GM18909 (cell line): ENCODE results near the gene DNAI2.
"Not testable (repeated sequence)": the region's sequence is repeated elsewhere in the genome, so short reads cannot be mapped to it uniquely, and the experiment has no call there.

Experiments used
- ATAC-seq: cut with Tn5 transposase; IDR thresholded peaks from one replicate; pipeline ENCODE4 v1.9.1; 2021; ENCODE audit warnings: mild to moderate bottlenecking; ENCODE audit not compliant: unreplicated experiment, poor library complexity

DNAI2 gene

DNA sequence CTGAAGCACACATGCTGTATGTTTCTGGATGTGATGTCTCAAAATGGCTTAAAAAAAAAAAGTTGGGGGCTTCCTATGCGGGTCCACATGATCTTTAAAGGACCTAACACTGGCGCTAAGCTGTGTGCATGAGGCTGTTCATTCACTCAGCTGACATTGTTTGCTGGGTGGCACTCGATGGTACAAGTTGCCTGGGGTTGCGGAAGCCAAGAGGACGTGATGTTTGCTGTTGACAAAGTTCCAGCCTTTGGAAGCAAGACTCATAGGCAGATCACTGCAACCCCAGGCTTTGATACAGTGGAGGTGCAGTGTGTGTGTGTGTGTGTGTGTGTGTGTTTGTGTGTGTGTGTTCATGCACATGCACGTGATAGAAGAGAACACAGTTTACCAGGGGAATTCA is 29.5 kb upstream of the DNAI2 start:
- no peak for ATAC-seq

DNA sequence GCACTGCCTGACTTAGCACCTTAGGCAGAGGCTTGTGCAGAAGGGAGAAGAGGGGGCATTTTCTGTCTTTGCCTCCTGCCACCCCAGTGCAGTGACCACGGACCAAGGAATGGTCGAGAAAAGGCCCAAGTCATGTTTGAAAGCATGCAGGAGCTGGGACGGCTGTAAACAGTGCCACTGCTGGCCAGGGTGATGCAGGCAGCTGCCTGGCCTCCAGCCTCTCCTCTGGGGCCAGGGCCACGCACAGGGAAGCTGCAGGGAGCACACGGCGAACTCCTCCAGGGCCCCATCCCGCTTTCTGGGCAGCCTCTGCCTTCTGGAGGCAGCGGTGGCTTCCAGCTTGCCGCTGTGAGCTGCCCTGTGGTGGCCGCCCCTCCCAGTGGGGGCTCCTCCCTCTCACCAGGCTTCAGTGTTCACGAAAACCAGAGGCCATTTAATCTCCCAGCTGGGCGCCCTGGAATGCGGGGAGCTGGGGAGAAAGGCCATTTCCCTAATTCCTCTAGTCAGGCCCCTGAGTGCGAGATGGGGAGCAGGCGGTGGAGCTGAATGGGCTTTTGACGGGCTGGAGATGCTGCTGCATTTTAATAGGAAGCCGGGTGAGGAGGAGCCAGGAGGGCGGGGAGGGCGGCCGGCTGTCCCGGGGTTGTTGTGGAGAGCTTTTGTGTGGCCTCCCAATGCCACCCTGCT is 28.7 kb upstream of the DNAI2 start:
- no peak for ATAC-seq

DNA sequence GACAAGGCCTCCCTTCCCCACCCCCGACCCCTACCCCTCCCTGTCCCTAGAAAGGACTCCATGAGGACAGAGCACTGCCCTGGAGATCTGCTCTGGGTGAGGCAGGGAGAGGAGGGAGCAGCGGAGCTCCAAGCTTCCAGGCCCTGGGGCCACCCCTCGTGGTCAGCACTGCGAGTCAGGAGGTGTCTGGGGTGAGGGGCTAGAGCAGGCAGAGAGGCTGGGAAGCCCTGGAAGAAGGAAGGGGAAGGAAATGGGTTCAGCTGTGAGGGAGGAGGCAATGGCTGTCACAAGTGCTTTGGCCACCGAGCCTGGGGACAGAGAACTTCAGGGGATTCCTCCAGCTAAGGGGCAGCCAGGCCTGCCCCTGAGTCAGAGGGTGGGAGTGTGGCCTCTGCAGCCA is 28.2 kb upstream of the DNAI2 start:
- ATAC-seq, result no peak

DNA sequence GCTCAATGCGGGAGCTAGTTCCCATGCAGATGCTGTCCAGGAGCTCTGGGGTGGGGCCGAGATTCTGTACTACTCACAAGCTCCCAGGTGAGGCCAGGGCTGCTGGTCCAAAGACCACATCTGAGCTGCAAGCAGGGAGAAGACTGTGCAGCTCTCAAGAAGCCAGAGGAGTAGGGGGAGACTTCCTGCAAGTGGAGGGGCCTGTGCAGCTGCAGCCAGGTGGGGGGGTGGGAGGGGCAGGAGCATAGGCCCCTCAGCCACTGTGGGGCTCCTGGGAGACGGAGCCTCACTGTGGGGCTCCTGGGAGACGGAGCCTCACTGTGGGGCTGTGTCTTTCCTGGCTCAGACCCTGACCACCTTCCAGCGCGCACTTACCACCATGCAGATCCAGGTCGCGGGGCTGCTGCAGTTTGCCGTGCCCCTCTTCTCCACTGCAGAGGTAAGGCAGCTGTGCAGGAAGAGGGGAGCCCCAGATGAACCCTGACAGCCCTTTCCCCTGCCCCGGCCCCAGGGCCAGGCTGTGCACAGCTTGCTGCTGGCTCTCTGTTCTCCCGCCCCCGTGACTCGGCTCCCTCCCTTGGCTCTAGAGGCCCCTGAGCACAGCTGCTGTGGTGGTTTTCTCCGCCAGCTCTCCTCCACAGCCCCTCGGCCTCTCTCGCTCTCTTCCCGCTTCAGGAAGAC is 24.3 kb upstream of the DNAI2 start:
- ATAC-seq, result no peak

DNA sequence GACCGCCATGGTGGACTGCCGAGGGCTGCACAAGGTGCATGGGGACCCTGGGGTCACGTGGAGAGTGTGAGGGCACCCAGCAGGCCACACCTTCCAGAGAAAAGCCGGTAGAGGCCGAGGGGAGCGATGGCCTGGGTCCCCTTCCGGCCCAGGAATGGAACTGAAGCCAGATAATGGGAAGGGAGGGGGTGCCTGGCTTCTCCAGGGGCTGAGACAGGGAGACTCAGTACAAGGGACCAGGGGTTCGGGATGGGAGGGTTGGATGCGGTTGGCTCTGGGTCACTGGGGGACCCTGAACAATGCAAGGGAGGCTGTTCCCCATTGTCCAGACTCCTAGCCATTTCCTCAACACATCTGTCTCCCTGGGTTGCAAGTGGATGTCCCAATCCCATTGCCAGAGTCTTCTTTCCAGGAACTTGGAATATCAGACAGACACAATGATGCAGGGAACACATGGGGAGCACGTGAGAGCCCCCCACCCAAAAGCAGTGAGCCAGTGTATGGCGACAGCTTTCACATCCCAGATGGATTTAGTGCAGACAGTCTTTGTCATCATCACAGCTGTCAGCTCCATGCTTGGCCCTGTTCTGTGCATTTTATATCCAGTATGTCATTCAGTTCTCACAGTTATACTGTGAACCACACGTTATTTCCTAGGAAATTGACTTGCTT is 23.6 kb upstream of the DNAI2 start:
- ATAC-seq, result no peak

DNA sequence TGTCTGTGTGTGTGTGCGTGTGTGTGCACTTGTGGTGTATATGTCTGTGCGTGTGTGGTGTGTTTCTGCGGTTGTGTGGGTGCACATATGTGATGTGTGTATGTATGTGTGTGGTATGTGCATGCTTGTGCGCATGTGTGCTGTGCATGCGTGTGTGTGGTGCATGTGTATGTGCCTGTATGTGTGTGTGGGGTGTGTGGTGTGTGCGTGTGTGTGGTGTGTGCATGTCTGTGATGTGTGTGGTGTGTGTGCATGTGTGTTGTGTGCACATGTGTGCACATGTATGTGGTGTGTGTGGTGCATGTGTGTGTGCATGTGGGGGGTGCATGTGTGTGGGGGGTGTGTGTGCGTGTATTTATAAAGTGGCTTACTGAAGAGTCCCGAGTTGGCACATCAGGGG is 23.0 kb upstream of the DNAI2 start:
- ATAC-seq, result no peak

DNA sequence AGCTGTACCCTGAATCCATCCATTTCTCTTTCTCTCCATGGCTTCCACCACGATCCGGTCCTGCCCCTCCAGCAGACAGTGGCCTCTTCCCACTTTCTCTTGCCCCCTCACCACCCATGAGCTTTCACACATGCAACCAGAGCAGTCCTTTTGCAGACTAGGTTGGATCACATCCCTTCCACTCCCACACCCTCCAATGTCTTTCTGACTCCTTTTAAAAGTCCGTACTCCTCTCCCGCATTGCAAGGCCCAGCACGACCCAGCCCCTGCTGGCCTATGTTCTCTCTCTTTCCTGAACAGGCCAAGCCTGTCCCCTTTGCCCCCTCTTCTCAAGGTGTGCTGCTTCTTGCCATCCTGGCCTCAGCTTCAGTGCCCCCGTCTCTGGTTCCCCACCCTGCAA is 22.5 kb upstream of the DNAI2 start:
- ATAC-seq, result no peak

DNA sequence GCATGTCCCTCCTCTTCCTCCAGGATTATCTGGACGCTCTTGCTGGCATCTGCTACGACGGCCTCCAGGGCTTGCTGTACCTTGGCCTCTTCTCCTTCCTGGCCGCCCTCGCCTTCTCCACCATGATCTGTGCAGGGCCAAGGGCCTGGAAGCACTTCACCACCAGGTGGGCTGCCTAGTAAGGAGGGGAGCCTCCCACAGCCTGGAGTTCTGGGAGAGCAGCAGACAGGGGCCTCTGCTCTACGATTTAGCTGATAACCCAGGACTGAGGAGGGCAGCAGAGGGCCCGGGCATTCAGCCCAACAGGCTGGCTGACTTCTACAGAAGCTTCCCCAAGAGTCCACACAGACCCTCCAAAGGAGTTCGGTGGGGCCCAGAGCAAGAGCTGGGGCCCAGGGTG is 21.8 kb upstream of the DNAI2 start:
- ATAC-seq, result no peak

DNA sequence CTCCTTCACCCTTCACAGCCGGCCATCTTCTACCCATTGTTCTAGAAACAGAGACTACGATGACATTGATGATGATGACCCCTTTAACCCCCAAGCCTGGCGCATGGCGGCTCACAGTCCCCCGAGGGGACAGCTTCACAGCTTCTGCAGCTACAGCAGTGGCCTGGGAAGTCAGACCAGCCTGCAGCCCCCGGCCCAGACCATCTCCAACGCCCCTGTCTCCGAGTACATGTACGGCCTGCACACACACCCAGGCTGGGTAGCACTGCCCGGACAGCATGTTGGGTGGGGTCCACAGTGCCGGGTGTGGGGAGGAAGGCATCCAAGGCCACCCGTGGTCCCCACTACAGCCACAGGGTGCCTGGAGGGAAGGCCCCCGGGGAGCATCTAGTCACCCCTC is 21.0 kb upstream of the DNAI2 start:
- no peak for ATAC-seq

DNA sequence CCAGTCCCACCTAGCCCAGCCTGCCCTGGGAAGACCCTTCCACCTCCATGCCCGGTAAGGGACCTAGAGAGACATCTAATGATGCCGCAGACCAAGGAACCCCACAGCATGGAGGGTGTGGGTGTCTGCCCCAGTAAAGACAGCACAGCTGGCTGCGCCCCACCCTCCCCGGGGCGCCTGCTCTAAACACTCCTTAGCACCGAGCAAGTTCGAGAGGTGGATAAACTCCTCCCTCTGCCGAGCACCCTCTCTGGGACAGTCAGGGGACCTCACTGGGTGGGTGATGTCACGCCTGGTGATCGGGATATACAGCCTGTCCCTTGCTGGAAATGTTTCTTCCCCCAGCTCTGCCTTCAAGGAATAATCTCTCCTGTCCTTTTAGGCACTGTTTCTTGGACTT is 16.7 kb upstream of the DNAI2 start:
- no peak for ATAC-seq

DNA sequence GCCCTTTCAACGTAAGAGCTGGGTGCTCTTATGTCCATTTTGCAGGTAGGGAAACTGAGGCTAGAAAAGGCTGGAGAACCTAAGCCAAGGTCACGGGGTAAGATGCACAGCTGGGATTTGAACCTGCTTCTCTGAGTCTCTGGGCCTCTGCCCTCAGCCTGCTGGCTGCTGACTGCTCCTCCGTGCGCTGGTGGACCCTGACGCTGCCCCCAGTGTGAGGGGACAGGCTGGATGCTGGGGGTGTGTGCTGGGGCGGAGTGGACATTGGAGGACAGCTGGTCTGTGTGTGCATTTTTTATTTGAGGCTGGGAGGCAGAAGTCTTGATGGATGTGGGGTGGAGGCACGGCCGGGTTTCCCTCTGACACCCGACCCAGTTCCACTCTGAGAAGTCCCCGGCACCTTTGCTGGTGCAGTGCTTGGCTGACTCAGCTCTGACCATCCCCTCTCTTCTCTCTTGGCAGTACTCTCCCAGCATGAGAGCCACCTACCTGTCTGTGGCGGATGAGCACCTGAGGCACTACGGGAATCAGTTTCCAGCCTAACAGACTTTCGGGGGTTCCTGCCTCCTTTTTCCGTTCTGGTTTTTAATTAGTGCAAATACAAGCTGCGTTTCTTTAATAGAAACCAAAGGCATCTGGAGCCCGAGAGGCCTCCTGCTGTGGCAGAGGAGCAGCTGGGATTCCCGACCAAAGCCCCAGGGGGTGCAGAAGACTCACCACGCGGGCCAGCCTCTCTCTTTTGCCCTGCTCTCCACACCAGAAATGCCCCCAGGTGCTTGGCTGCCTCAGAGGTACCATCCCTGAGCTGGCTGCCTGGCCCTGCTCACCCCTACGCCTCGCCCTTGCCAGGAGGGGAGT is 14.1 kb upstream of the DNAI2 start:
- ATAC-seq, result no peak

DNA sequence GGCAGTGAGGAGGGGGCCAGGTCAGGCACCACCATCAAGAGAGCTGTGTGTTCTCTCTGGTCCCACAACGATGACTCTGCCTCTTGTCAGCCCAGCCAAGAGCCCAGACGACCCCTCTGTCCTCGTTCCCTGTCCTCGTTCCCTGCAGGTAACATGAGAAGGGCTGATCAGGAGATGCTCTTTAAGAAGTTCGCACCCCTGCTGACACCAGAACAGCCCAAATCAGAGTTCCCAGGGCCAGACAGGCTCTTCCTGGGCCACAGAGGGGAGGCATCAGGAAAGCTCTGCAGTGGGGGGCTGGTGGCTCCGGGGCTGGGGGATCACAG is 13.5 kb upstream of the DNAI2 start:
- ATAC-seq, result no peak

DNA sequence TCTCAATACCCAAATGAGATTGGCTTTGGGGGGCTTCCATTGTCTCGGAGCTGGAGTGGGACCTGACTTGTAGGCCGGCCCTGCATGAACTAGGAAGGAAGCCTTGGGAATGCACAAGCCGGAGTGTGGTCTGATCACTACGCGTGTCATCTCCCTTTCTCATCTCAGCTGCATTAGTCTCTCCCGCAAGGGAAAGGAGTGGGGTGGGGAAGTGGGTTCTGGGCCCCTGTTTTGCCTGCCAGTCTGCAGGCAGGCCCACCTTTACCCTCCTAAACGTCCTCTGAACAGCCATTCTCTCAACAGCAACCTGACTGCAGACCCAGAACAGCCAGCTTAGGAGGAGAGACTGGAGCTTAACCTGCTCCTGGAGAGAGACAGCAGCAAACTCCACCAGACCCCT is 11.4 kb upstream of the DNAI2 start:
- ATAC-seq, result no peak

DNA sequence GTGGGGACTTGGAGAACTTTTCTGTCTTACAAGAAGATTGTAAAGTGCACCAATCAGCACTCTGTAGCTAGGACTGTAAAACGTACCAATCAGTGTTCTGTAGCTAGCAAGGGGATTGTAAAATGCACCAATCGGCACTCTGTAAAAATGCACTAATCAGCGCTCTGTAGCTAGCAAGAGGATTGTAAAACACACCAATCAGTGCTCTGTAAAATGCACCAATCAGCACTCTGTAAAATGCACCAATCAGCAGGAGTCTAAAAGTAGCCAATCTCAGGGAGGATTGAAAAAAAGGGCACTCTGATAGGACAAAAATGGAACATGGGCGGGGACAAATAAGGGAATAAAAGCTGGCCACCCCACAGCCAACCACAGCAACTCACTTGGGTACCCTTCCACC is 7.0 kb upstream of the DNAI2 start:
- not testable (repeated sequence) for ATAC-seq

DNA sequence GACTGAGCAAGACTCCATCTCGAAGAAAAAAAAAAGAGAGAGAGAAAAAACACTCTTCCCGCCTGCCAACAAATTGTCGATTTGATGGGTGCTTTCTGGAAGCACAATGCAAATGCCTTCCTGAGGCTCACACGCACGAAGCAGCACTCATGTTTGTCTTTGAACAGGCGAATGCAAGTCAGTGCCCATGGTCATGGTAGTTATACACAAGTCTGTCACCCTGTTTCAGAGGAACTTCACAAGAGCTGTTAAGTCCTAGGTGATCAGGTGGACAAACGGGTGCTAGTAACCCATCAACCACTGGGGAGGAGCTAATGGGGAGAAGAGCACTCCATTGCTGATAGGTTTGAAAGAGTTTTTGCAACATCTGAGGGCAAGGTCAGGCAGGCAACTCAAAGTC is 6.5 kb upstream of the DNAI2 start:
- no peak for ATAC-seq

DNA sequence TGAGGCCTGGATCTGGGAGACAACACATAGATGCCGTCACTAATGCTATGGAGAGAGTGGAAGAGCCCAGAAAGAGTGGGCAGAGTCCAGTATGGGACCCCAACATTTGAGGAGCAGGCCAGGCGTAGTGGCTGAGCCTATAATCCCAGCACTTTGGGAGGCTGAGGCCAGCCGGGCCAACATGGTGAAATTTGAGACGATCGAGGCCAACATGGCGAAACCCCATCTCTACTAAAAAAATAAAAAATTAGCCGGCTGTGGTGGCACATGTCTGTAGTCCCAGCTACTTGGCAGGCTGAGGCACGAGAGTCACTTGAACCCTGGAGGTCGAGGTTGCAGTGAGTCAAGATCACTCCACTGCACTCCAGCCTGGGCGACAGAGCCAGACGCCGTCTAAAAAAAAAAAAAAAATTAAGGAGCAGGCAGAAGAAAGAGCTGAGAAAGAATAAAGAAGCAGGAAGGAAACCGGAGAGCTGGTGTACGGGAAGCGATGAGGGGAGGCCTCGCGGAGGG is 6.0 kb upstream of the DNAI2 start:
- ATAC-seq, result no peak

DNA sequence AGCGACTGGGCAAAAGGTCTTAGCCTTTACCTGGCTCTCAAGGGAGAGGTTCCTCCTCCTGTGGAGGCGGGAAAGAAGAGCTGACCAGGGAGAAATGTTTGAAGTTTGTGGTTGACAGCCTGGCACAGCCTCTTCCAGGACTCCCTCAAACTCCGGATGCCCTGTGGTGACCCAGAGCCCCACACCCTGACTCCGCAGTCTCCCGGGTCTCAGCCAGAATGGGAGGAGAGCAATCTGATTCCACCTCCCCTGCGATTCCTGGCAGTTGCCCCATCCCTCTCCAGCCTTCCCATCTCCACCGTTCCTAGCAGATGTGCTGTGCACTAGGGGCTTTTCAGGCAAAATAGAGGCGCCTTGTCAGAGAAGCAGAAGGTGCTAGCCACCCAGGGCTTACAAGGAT is 5.5 kb upstream of the DNAI2 start:
- ATAC-seq, result no peak

DNA sequence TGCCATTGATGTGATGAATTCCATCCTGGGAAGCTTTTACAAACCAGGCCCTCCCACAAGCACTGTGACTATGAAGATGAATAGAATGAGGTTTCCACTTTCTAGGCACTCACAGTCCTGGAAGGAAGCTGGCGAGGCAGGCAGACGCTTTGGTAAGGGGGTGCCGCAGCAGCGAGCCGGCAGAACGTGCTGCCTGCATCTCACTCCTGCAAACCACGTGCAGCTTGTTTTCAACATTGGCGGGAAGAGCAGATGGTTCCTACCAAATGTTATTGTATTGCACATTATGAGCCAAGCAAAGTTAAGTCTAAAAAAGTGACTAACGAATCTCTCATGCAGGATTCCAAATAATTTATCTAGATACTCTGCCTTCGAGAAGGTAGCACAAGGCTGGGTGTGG is 3.7 kb upstream of the DNAI2 start:
- no peak for ATAC-seq

DNA sequence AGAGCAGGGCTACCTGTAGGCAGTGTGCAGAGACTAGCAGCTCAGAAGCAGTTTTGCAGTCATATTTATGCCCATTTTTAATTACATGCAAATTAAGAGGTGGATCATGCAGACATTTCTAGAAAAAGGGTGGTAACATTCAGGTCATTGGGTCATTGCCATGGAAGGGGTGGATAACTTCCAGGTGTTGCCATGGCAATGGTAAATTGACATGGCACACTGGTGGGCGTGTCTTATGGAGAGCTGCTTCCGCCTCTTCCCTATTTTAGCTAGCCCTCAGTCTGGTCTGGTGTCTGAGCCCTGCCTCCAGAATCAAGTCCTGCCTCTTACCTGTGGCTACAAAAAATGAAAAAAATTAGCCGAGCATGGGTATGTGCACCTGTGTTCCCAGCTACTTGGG is 2.8 kb upstream of the DNAI2 start:
- ATAC-seq, result no peak

DNA sequence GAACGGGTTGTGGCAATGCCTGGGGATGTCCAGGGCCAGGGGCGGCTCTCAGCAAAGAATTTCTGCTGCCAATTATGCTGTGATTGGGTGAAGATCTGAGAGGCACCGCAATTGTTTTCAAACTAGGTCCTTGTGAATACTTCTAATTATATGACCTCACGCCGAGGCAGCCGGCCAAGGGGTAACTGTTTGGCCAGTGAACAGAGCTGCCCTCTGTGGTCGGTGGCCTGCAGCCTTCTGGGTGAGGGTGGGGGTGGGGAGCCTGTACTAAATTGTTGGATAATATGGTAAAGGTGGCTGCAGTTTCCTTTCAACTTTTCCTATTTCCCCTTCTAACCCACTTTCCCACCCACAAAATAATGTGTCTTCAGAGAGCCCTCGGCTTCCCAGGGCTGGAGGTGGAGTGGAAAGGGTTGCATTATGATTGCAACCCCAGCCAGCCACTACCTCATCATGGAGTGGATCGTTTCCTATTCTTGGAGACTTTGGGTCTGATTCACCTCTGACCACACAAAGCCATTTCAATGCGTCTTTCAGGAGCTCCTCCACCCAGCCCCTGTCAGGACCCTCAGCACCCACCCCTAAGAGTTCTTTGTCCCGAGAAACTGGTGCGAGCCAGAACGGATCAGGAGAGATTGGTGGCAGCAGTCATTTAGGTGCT is 2.0 kb upstream of the DNAI2 start:
- ATAC-seq, result no peak
